Neuronal stem cell (in vitro differentiated cells): Measurements from ENCODE around the gene HES5.

Experiments
- DNase-seq: peaks from one replicate; pipeline ENCODE4 v3.0.0-alpha.2; 2013; ENCODE audit warnings: low spot score
- H2AFZ ChIP-seq: one replicate; pipeline ENCODE4 v1.6.1; 2013; ENCODE audit warnings: mild to moderate bottlenecking, low read length, inconsistent platforms
- H2AK5ac ChIP-seq: 2 replicates; pipeline ENCODE4 v1.6.1; 2013; ENCODE audit warnings: low read depth, mild to moderate bottlenecking, inconsistent platforms, low read length, moderate library complexity, mixed read lengths
- H2BK120ac ChIP-seq: 2 replicates; pipeline ENCODE4 v1.6.1; 2013; ENCODE audit warnings: low read depth, mild to moderate bottlenecking, inconsistent platforms, low read length, moderate library complexity, mixed read lengths
- H2BK12ac ChIP-seq: one replicate; pipeline ENCODE4 v1.6.1; 2013; ENCODE audit warnings: low read length, inconsistent platforms
- H2BK15ac ChIP-seq: 2 replicates; pipeline ENCODE4 v1.6.1; 2013; ENCODE audit warnings: mild to moderate bottlenecking, low read length, inconsistent platforms, mixed read lengths
- H2BK5ac ChIP-seq: one replicate; pipeline ENCODE4 v1.6.1; 2013; ENCODE audit warnings: inconsistent platforms, mild to moderate bottlenecking, low read length, moderate library complexity
- H3K14ac ChIP-seq: one replicate; pipeline ENCODE4 v1.6.1; 2013; ENCODE audit warnings: low read length, inconsistent platforms
- H3K18ac ChIP-seq: 2 replicates; pipeline ENCODE4 v1.6.1; 2013; ENCODE audit warnings: low read length, inconsistent platforms
- H3K23ac ChIP-seq: 2 replicates; pipeline ENCODE4 v1.6.1; 2013; ENCODE audit warnings: low read depth, mild to moderate bottlenecking, mixed read lengths, low read length, inconsistent platforms; ENCODE audit not compliant: poor library complexity
- H3K27ac ChIP-seq: replicated peaks from 3 replicates; pipeline ENCODE4 v1.5.1; 2013; ENCODE audit warnings: low read length, inconsistent platforms
- H3K27me3 ChIP-seq, 3 experiments: 2 replicates each; pipeline ENCODE4 v1.6.1; 2013; ENCODE audit warnings: low read length in 3 of 3, mild to moderate bottlenecking in 2 of 3, inconsistent platforms in 1 of 3, low read depth in 1 of 3, mixed read lengths in 1 of 3, moderate library complexity in 1 of 3; ENCODE audit not compliant: control insufficient read depth in 3 of 3, insufficient read depth in 3 of 3
- H3K36me3 ChIP-seq, 2 donors: replicated peaks in 1 of 2; 2 replicates each; pipeline ENCODE4 v1.6.1; 2013; ENCODE audit warnings: low read length in 2 of 2; ENCODE audit not compliant: control insufficient read depth in 2 of 2, insufficient read depth in 2 of 2
- H3K4ac ChIP-seq: 2 replicates; pipeline ENCODE4 v1.6.1; 2013; ENCODE audit warnings: inconsistent platforms, mild to moderate bottlenecking, low read length, moderate library complexity
- H3K4me1 ChIP-seq, 2 donors: 1 replicate in 1 of 2; 2 replicates in 1 of 2; pipeline ENCODE4 v1.6.1; 2013; ENCODE audit warnings: low read length in 2 of 2, low read depth in 1 of 2; ENCODE audit not compliant: control insufficient read depth in 2 of 2, insufficient read depth in 1 of 2
- H3K4me2 ChIP-seq: one replicate; pipeline ENCODE4 v1.6.1; 2013; ENCODE audit warnings: mild to moderate bottlenecking, low read length, inconsistent platforms; ENCODE audit not compliant: insufficient read depth, poor library complexity, severe bottlenecking
- H3K4me3 ChIP-seq, 2 donors: 2 replicates each; pipeline ENCODE4 v1.5.1; 2013; ENCODE audit warnings: low read length in 2 of 2, mild to moderate bottlenecking in 2 of 2, inconsistent platforms in 1 of 2, moderate library complexity in 1 of 2
- H3K79me1 ChIP-seq: one replicate; pipeline ENCODE4 v1.6.1; 2013; ENCODE audit warnings: low read depth, mild to moderate bottlenecking, inconsistent platforms, low read length, moderate library complexity
- H3K9ac ChIP-seq: one replicate; pipeline ENCODE4 v1.6.1; 2013; ENCODE audit warnings: mild to moderate bottlenecking, low read depth, low read length, inconsistent platforms; ENCODE audit not compliant: poor library complexity
- H3K9me3 ChIP-seq, 2 donors: replicated peaks in 1 of 2; 2 replicates each; pipeline versions ENCODE3 to v1.6.1; 2013; ENCODE audit warnings: low read length in 2 of 2, mild to moderate bottlenecking in 2 of 2, inconsistent platforms in 1 of 2, low read depth in 1 of 2, mixed read lengths in 1 of 2, moderate library complexity in 1 of 2; ENCODE audit not compliant: control insufficient read depth in 2 of 2, insufficient read depth in 1 of 2
- H4K8ac ChIP-seq: one replicate; pipeline ENCODE4 v1.6.1; 2013; ENCODE audit warnings: low read depth, mild to moderate bottlenecking, inconsistent platforms, low read length, moderate library complexity
- H4K91ac ChIP-seq: one replicate; pipeline ENCODE4 v1.6.1; 2013; ENCODE audit warnings: low read length, low read depth, mild to moderate bottlenecking, inconsistent platforms; ENCODE audit not compliant: poor library complexity
- WGBS, 2 donors: extraction: QIAGEN DNeasy Blood & Tissue Kit; methylation state at CpG; one replicate each; pipeline ENCODE4 v1.1.7; 2013; ENCODE audit warnings: missing lambda C conversion rate in 2 of 2, mixed read lengths in 1 of 2; ENCODE audit not compliant: insufficient read length in 2 of 2, insufficient replicate concordance in 1 of 2; ENCODE audit errors: extremely low coverage in 2 of 2; 5-methylcytosine and 5-hydroxymethylcytosine counted together

Gene HES5

GRCh38 chr1:2502661-2503553, 27.2 kb downstream of the HES5 start:
- H3K79me1 ChIP-seq, result no peaks in the 10 kb centered on the region
- peak overlapping the region; percentile 75 for H2BK15ac ChIP-seq
- H3K27me3 ChIP-seq, result peaks cover 0 to 4% (median 0%) of the 10 kb centered on the region in 3 experiments
- peak overlapping the region; percentile 47 for H4K91ac ChIP-seq
- H3K4ac ChIP-seq, result peak overlapping the region; percentile 1
- no CpG with 5 or more reads among the region's 36 CpGs for WGBS, 2 donors
- H2BK5ac ChIP-seq, result no peak overlapping the region
- no peak overlapping the region for H3K27ac ChIP-seq
- no peak overlapping the region for H3K9ac ChIP-seq
- peaks cover 4 to 9% of the 10 kb centered on the region in 2 donors for H3K36me3 ChIP-seq
- no peak overlapping the region for H4K8ac ChIP-seq
- peaks cover 2 to 3% of the 10 kb centered on the region in 2 donors for H3K4me1 ChIP-seq
- peak overlapping the region; percentile 87 for H2BK120ac ChIP-seq
- no peaks in the 10 kb centered on the region for H3K9me3 ChIP-seq
- H3K4me2 ChIP-seq, result no peak overlapping the region
- no peak overlapping the region for H2BK12ac ChIP-seq
- H2AK5ac ChIP-seq, result peak overlapping the region; percentile 91
- H3K18ac ChIP-seq, result peak overlapping the region; percentile 87
- H3K14ac ChIP-seq, result peak overlapping the region; percentile 91
- no peak for DNase-seq
- H3K4me3 ChIP-seq, result no peak overlapping the region
- H3K23ac ChIP-seq, result peak overlapping the region; percentile 70
- H2AFZ ChIP-seq, result no peak overlapping the region

- Histone ChIP-seq H3K9ac (no peak overlapping the region), H3K9me3 (no peaks in the 10 kb centered on the region), H3K18ac (peak overlapping the region; percentile 38), H3K36me3 (peaks cover 0 to 2% of the 10 kb centered on the region in 2 donors), H3K27me3 (peaks cover 0 to 6% (median 0%) of the 10 kb centered on the region in 3 experiments), H2BK5ac (no peak overlapping the region), H3K4me1 (peaks cover 2 to 3% of the 10 kb centered on the region in 2 donors), H4K91ac (no peak overlapping the region), H3K4me2 (no peak overlapping the region), H3K27ac (no peak overlapping the region), H2BK120ac (no peak overlapping the region), H3K79me1 (no peaks in the 10 kb centered on the region), H2BK15ac (no peak overlapping the region), H2AFZ (no peak overlapping the region), H3K14ac (no peak overlapping the region), H3K23ac (peak overlapping the region; percentile 80), H4K8ac (no peak overlapping the region), H2AK5ac (peak overlapping the region; percentile 91), H3K4me3 (no peak overlapping the region), H3K4ac (no peak overlapping the region), H2BK12ac (no peak overlapping the region)
- WGBS, 2 donors, result no CpG with 5 or more reads among the region's 34 CpGs
- no peak for DNase-seq
These were observed 27.9 kb downstream of the HES5 start for GRCh38 chr1:2502210-2502609.

DNA sequence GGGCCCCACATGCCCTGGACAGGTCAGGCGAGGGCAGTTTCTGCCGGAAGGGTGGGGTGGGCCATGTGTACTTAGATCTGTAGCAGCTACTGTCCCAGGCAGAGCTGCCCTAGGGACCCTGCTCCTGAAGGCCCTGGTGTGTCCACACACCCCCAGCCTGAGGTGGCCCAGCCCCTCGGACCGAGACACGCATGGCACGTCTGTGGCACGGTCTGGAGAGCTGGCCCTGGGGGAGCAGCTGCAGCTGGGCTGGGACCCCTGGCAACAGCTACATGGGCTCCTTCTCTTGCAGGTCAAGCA, 28.3 kb downstream of the HES5 start:
- Histone ChIP-seq H2BK5ac (no peak overlapping the region), H3K4me2 (no peak overlapping the region), H4K8ac (no peak overlapping the region), H3K4me1 (peaks cover 2 to 3% of the 10 kb centered on the region in 2 donors), H2BK120ac (peak overlapping the region; percentile 24), H2AFZ (no peak overlapping the region), H3K9me3 (no peaks in the 10 kb centered on the region), H3K4ac (peak overlapping the region; percentile 89), H3K36me3 (no peaks in the 10 kb centered on the region), H2AK5ac (peak overlapping the region; percentile 70), H3K14ac (no peak overlapping the region), H3K18ac (peak overlapping the region; percentile 55), H3K4me3 (no peak overlapping the region), H3K79me1 (no peaks in the 10 kb centered on the region), H2BK15ac (peak overlapping the region; percentile 87), H4K91ac (no peak overlapping the region), H3K27ac (no peak overlapping the region), H3K23ac (peak overlapping the region; percentile 80), H2BK12ac (no peak overlapping the region), H3K9ac (peak overlapping the region; percentile 60), H3K27me3 (peaks cover 0 to 11% (median 0%) of the 10 kb centered on the region in 3 experiments)
- DNase-seq, result no peak
- no CpG with 5 or more reads among the region's 7 CpGs for WGBS, 2 donors

DNA sequence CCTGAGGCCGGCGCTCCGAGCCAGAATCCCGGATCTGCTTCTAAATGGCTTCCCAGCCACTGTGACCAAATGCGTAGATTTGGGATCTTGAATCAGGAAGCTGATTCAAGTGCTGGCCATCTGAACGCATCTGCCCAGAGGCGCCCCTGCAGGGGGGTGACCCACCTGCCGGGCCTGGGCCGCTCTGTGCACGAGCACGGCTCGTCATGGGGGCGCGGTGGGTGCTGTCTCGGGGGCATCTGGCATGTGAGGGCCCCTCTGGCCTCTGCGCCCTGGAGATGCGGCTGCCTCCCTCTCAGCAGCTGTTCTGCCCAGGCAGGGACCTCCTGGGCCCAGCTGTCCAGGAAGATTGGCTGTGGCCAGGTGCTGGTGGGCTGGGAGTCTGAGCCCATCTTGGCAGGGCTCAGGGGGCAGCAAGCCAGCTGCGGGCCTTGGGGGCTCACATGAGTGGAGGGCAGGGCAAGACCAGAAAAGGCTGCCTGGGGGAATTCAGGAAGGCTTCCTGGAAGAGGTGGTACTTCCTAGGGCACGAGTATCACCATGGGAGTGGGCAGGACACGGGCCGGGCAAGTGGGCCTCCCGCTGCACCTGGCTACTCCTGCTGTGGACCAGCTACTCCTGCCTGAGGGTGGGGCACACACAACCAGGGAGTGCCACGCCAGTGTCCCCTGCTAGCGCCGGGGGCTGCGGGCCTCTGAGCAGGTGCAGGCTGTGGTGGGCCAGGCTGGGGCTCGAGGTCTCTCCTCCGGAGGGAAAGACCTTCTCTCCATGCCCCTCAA, 28.8 kb downstream of the HES5 start:
- no peak overlapping the region for H3K4me3 ChIP-seq
- no peaks in the 10 kb centered on the region for H3K79me1 ChIP-seq
- WGBS, 2 donors, result no CpG with 5 or more reads among the region's 28 CpGs
- peak overlapping the region; percentile 70 for H2AK5ac ChIP-seq
- H2BK120ac ChIP-seq, result peak overlapping the region; percentile 24
- no peak overlapping the region for H3K4me2 ChIP-seq
- H4K8ac ChIP-seq, result no peak overlapping the region
- peak overlapping the region; percentile 87 for H2BK15ac ChIP-seq
- H2BK12ac ChIP-seq, result no peak overlapping the region
- no peaks in the 10 kb centered on the region for H3K9me3 ChIP-seq
- H3K18ac ChIP-seq, result peak overlapping the region; percentile 55
- no peak overlapping the region for H4K91ac ChIP-seq
- no peak overlapping the region for H2AFZ ChIP-seq
- H3K14ac ChIP-seq, result no peak overlapping the region
- peak overlapping the region; percentile 80 for H3K23ac ChIP-seq
- DNase-seq, result no peak
- H3K9ac ChIP-seq, result peak overlapping the region; percentile 60
- H2BK5ac ChIP-seq, result no peak overlapping the region
- peak overlapping the region; percentile 89 for H3K4ac ChIP-seq
- H3K4me1 ChIP-seq, result peaks cover 2 to 3% of the 10 kb centered on the region in 2 donors
- no peak overlapping the region for H3K27ac ChIP-seq
- peaks cover 0 to 16% (median 0%) of the 10 kb centered on the region in 3 experiments for H3K27me3 ChIP-seq
- no peaks in the 10 kb centered on the region for H3K36me3 ChIP-seq
